GM12878 (cell line): Measurements from ENCODE around the gene STX10. TPM values are rescaled to one million over a fixed set of nuclear protein-coding genes. Genes with fewer than 3 reads are reported as not detected.

Experiments used
- ATF2 ChIP-seq: IDR thresholded peaks from 2 replicates; pipeline ENCODE4 v1.6.1; 2012; ENCODE audit warnings: low read length, inconsistent platforms
- CEBPZ ChIP-seq: fragments of 150-350 bp; IDR thresholded peaks from 2 replicates; pipeline ENCODE4 v1.6.1; 2016; ENCODE audit warnings: low read depth, low read length
- CHD2 ChIP-seq: IDR thresholded peaks from 2 replicates; pipeline ENCODE4 v1.6.1; 2011; ENCODE audit warnings: low read depth, low read length, improper control_type of control experiment, borderline replicate concordance
- DPF2 ChIP-seq: fragments of 450-650 bp; IDR thresholded peaks from 2 replicates; pipeline ENCODE4 v1.6.1; 2017; ENCODE audit warnings: mild to moderate bottlenecking
- ESRRA ChIP-seq: IDR thresholded peaks from 2 replicates; pipeline ENCODE4 v1.6.1; 2012; ENCODE audit warnings: mild to moderate bottlenecking, low read length, improper control_type of control experiment
- FOS ChIP-seq: IDR thresholded peaks from 3 replicates; pipeline ENCODE4 v1.6.1; 2011; ENCODE audit warnings: borderline replicate concordance; ENCODE audit not compliant: insufficient read length; ENCODE audit errors: extremely low read depth
- GATAD2B ChIP-seq: fragments of 450-650 bp; conservative IDR thresholded peaks from 2 replicates; pipeline ENCODE4 v1.6.1; 2017; ENCODE audit warnings: low read depth, mild to moderate bottlenecking, moderate library complexity
- IKZF1 ChIP-seq: fragments of 450-650 bp; conservative IDR thresholded peaks from 2 replicates; pipeline ENCODE4 v1.6.1; 2017; ENCODE audit warnings: antibody characterized with exemption, mild to moderate bottlenecking
- IRF3 ChIP-seq: fragments of 450-650 bp; IDR thresholded peaks from 2 replicates; pipeline ENCODE4 v1.6.1; 2014; ENCODE audit warnings: mild to moderate bottlenecking
- JUND ChIP-seq: IDR thresholded peaks from 2 replicates; pipeline ENCODE4 v1.6.1; 2012; ENCODE audit warnings: low read depth, mild to moderate bottlenecking, low read length, improper control_type of control experiment, moderate library complexity
- KLF5 ChIP-seq: fragments of 450-650 bp; IDR thresholded peaks from 2 replicates; pipeline ENCODE4 v1.6.1; 2014; ENCODE audit warnings: mild to moderate bottlenecking; ENCODE audit not compliant: partially characterized antibody
- MYC ChIP-seq: IDR thresholded peaks from 2 replicates; pipeline ENCODE4 v1.6.1; 2011; ENCODE audit warnings: mild to moderate bottlenecking, low read length, moderate library complexity, inconsistent platforms; ENCODE audit not compliant: insufficient read depth, insufficient replicate concordance, insufficient read length, severe bottlenecking
- NFXL1 ChIP-seq: fragments of 450-650 bp; IDR thresholded peaks from 2 replicates; pipeline ENCODE4 v1.6.1; 2017; ENCODE audit warnings: antibody characterized with exemption, mild to moderate bottlenecking, borderline replicate concordance
- NR2C1 ChIP-seq: fragments of 450-650 bp; IDR thresholded peaks from 2 replicates; pipeline ENCODE4 v1.6.1; 2017; ENCODE audit warnings: antibody characterized with exemption, mild to moderate bottlenecking, moderate library complexity
- PBX3 ChIP-seq: IDR thresholded peaks from 2 replicates; pipeline ENCODE4 v1.6.1; 2011; ENCODE audit warnings: mild to moderate bottlenecking, low read depth, low read length, moderate library complexity; ENCODE audit not compliant: insufficient replicate concordance
- POLR2AphosphoS5 ChIP-seq: IDR thresholded peaks from 2 replicates; pipeline ENCODE4 v1.6.1; 2011; ENCODE audit warnings: mild to moderate bottlenecking, low read length, inconsistent platforms
- RCOR1 ChIP-seq: conservative IDR thresholded peaks from 2 replicates; pipeline ENCODE4 v1.6.1; 2012; ENCODE audit warnings: low read depth, low read length, improper control_type of control experiment
- RFX5 ChIP-seq: IDR thresholded peaks from 2 replicates; pipeline ENCODE4 v1.6.1; 2011; ENCODE audit warnings: low read depth, low read length, improper control_type of control experiment
- RUNX3 ChIP-seq: IDR thresholded peaks from 2 replicates; pipeline ENCODE4 v1.6.1; 2012; ENCODE audit warnings: low read length, inconsistent platforms
- SMAD5 ChIP-seq: IDR thresholded peaks from 2 replicates; pipeline ENCODE4 v1.6.1; 2016; ENCODE audit warnings: antibody characterized with exemption, low read depth
- TCF12 ChIP-seq: IDR thresholded peaks from 2 replicates; pipeline ENCODE4 v1.6.1; 2011; ENCODE audit warnings: low read depth, mild to moderate bottlenecking, low read length
- USF2 ChIP-seq: IDR thresholded peaks from 2 replicates; pipeline ENCODE4 v1.6.1; 2011; ENCODE audit warnings: low read depth, low read length, improper control_type of control experiment, borderline replicate concordance
- polyA plus RNA-seq, 11 experiments: library from polyadenylated mRNA; depleted of rRNA in 4 of 11; unstranded in 6 of 11; stranded (reverse) in 5 of 11; fragments of >200 nt; fragmentation: Nextera tagmentation in 4 of 11; fragmentation: Illumina TruSeq in 1 of 11; extraction: Ambion mirVana in 4 of 11; extraction: Trizol in 1 of 11; gene quantifications; 1 replicate in 1 of 11; 2 replicates in 10 of 11; pipeline versions ENCODE4 v1.2.1 to v1.2.3, GENCODE V29; 2011 to 2016; ENCODE audit warnings: inconsistent platforms in 2 of 11, missing spikeins in 2 of 11, low read depth in 1 of 11
- total RNA-seq, 4 experiments: library from RNA; depleted of rRNA in 3 of 4; stranded (reverse); fragments of >200 nt in 3 of 4; fragmentation: Illumina TruSeq in 1 of 4; extraction: Trizol in 1 of 4; gene quantifications; 2 replicates each; pipeline versions ENCODE4 v1.2.1 to v1.2.3, GENCODE V29; 2013 to 2021

STX10 gene
- total and polyA plus RNA-seq, 10 of the 15 experiments (the other 5 are each of a cell fraction or from before 2014, with no cell fraction given): 0.56 to 76.1 (median 47.6) TPM

GRCh38 chr19:13162724-13163608 is 12.8 kb upstream of the STX10 start (continued):
- no peak for TF ChIP-seq USF2
- TF ChIP-seq TCF12: 0 out of 2 replicates have a peak, but pooled peaks have one; percentile 8
- peak; percentile 86 for TF ChIP-seq IKZF1
- peak; percentile 87 for TF ChIP-seq PBX3
- 0 out of 2 replicates have a peak, but pooled peaks have one; percentile 34 for TF ChIP-seq CHD2
- TF ChIP-seq RUNX3: no peak
- TF ChIP-seq NFXL1: no peak
- TF ChIP-seq FOS: no peak
- TF ChIP-seq RCOR1: 0 out of 2 replicates have a peak, but pooled peaks have one; percentile 38
- no peak for TF ChIP-seq ESRRA
- no peak for TF ChIP-seq CEBPZ
- TF ChIP-seq DPF2: peak; percentile 55; the same call in 1 of the 2 replicates
- no peak for TF ChIP-seq IRF3
- TF ChIP-seq GATAD2B: peak; percentile 40; the same call in 1 of the 2 replicates
- TF ChIP-seq MYC: no peak
- peak; percentile 66; the same call in 1 of the 2 replicates for TF ChIP-seq POLR2AphosphoS5
- TF ChIP-seq KLF5: no peak
- TF ChIP-seq NR2C1: no peak
- TF ChIP-seq JUND: no peak
- no peak for TF ChIP-seq SMAD5
- no peak for TF ChIP-seq RFX5
- no peak for TF ChIP-seq ATF2
